Testis (tissue), 3 donors: ENCODE data around the gene SUV39H1. TPM values are rescaled to one million over a fixed set of nuclear protein-coding genes. Genes with fewer than 3 reads are reported as not detected.

Experiments used
- DNase-seq: peaks from one replicate; pipeline ENCODE4 v3.0.0-alpha.2; 2019
- H3K27ac ChIP-seq, 2 donors: fragments of 200-600 bp; sonication (generic); one replicate each; pipeline ENCODE4 v1.5.1; 2019
- H3K27me3 ChIP-seq: fragments of 200-600 bp; sonication (generic); one replicate; pipeline ENCODE4 v1.5.1; 2019
- H3K36me3 ChIP-seq: fragments of 200-600 bp; sonication (generic); one replicate; pipeline ENCODE4 v1.5.1; 2017; ENCODE audit warnings: low read depth; ENCODE audit errors: missing control alignments
- H3K4me1 ChIP-seq: fragments of 200-600 bp; sonication (generic); one replicate; pipeline ENCODE4 v1.5.1; 2019
- H3K4me3 ChIP-seq, 2 donors: fragments of 200-600 bp; sonication (generic); one replicate each; pipeline ENCODE4 v1.5.1; 2017 to 2019
- H3K9me3 ChIP-seq: fragments of 200-600 bp; sonication (generic); one replicate; pipeline ENCODE4 v1.5.1; 2017
- POLR2A ChIP-seq: fragments of 450-650 bp; IDR thresholded peaks from one replicate; pipeline ENCODE4 v1.6.1; 2017; ENCODE audit warnings: antibody characterized with exemption, mild to moderate bottlenecking, moderate library complexity
- WGBS, 2 donors: methylation state at CpG; one replicate each; pipeline ENCODE4 v1.1.5; 2018; 5-methylcytosine and 5-hydroxymethylcytosine counted together
- intact Hi-C: fragments of 100-400 bp; cut with DNase I; formaldehyde crosslinking; loops from one replicate; pipeline ENCODE4 v1.15.1; 2023; ENCODE audit warnings: low total_unique reads
- polyA plus RNA-seq: library from polyadenylated mRNA; stranded (reverse); fragments of 350-450 nt; fragmentation: Illumina TruSeq; extraction: RNeasy Lipid Tissue Mini Kit (QIAGEN cat#74804); gene quantifications from one replicate; pipeline ENCODE4 v1.2.3, GENCODE V29; 2014; ENCODE audit warnings: low read depth, low replicate concordance; ENCODE audit not compliant: insufficient read depth
- total RNA-seq, 2 donors: library from RNA; depleted of rRNA; stranded (reverse); fragments of >200 nt; gene quantifications; one replicate each; pipeline ENCODE4 v1.2.3, GENCODE V29; 2016
- TF ChIP-seq, protein P1 (sequence below), 3 experiments: fragments of 450-650 bp in 2 of 3; fragments of 200-600 bp in 1 of 3; sonication (generic) in 1 of 3; IDR thresholded peaks; one replicate each; pipeline ENCODE4 v1.5.1; 2016 to 2019; ENCODE audit warnings: antibody characterized with exemption in 3 of 3, mild to moderate bottlenecking in 2 of 3, moderate library complexity in 1 of 3

SUV39H1 gene
- total and polyA plus RNA-seq, 3 donors from 2014 or later, result 10.3 to 16.7 (median 16.5) TPM

GRCh38 chrX:48736303-48736702 lies 39.8 kb downstream of the SUV39H1 start:
- Histone ChIP-seq H3K4me3 (no peak overlapping the region), H3K9me3 (no peaks in the 10 kb centered on the region), H3K36me3 (no peaks in the 10 kb centered on the region), H3K27me3 (no peaks in the 10 kb centered on the region), H3K4me1 (no peaks in the 10 kb centered on the region), H3K27ac (no peak overlapping the region)
- intact Hi-C loops, result no loop called here
- no peak for TF ChIP-seq POLR2A
- TF ChIP-seq, protein P1, sequence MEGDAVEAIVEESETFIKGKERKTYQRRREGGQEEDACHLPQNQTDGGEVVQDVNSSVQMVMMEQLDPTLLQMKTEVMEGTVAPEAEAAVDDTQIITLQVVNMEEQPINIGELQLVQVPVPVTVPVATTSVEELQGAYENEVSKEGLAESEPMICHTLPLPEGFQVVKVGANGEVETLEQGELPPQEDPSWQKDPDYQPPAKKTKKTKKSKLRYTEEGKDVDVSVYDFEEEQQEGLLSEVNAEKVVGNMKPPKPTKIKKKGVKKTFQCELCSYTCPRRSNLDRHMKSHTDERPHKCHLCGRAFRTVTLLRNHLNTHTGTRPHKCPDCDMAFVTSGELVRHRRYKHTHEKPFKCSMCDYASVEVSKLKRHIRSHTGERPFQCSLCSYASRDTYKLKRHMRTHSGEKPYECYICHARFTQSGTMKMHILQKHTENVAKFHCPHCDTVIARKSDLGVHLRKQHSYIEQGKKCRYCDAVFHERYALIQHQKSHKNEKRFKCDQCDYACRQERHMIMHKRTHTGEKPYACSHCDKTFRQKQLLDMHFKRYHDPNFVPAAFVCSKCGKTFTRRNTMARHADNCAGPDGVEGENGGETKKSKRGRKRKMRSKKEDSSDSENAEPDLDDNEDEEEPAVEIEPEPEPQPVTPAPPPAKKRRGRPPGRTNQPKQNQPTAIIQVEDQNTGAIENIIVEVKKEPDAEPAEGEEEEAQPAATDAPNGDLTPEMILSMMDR (IDR thresholded peaks at IDR 0.05), result no peak
- 60 to 69% methylated on average over 1 of the region's 1 CpG for WGBS, 2 donors
- no peak for DNase-seq

DNA sequence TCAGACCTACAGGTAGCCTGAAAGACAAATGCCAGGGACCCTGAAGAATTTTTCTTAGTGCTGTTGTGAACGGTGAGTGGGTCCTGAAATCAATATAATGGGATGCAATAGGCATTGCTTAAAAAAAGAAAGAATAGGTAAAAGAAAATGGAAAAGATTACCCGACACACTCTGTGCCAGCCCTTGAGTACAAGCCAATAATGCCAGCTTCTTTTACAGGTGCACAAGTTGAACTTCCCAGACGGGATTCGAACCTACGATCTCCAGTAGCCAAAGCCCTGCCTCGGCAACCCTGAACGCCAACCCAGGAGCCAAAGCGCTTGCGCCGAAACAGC lies 40.3 kb downstream of the SUV39H1 start:
- no peaks in the 10 kb centered on the region for H3K27me3 ChIP-seq
- peak overlapping the region in 1 of 2 donors; percentile 86 for H3K27ac ChIP-seq
- H3K36me3 ChIP-seq, result no peaks in the 10 kb centered on the region
- intact Hi-C loops, result no loop called here
- no peaks in the 10 kb centered on the region for H3K9me3 ChIP-seq
- 3 to 4% methylated on average over 5 to 10 of the region's 10 CpGs for WGBS, 2 donors
- peak overlapping the region; percentile 57 to 73 for H3K4me3 ChIP-seq
- TF ChIP-seq, protein P1 (IDR thresholded peaks at IDR 0.05), result no peak
- TF ChIP-seq POLR2A, result no peak
- no peak for DNase-seq
- no peaks in the 10 kb centered on the region for H3K4me1 ChIP-seq

GRCh38 chrX:48737213-48737938 lies 40.8 kb downstream of the SUV39H1 start:
- no peaks in the 10 kb centered on the region for H3K36me3 ChIP-seq
- peak overlapping the region; percentile 83 to 86 for H3K27ac ChIP-seq
- intact Hi-C loops, result no loop called here
- no peaks in the 10 kb centered on the region for H3K9me3 ChIP-seq
- no peaks in the 10 kb centered on the region for H3K4me1 ChIP-seq
- H3K4me3 ChIP-seq, result peak overlapping the region; percentile 57 to 73
- DNase-seq, result peak; percentile 94
- TF ChIP-seq, protein P1 (IDR thresholded peaks at IDR 0.05), result no peak
- TF ChIP-seq POLR2A, result no peak
- H3K27me3 ChIP-seq, result no peaks in the 10 kb centered on the region
- 0% methylated on average over 9 to 41 of the region's 48 CpGs for WGBS, 2 donors

- no peak for TF ChIP-seq POLR2A
- TF ChIP-seq, protein P1 (IDR thresholded peaks at IDR 0.05), result no peak
- H3K4me1 ChIP-seq, result no peaks in the 10 kb centered on the region
- H3K27ac ChIP-seq, result peak overlapping the region; percentile 83 to 86
- intact Hi-C loops, result no loop called here
- peak overlapping the region; percentile 57 to 73 for H3K4me3 ChIP-seq
- WGBS, 2 donors, result 24 to 28% methylated on average over 6 to 7 of the region's 7 CpGs
- DNase-seq, result no peak
- H3K9me3 ChIP-seq, result no peaks in the 10 kb centered on the region
- no peaks in the 10 kb centered on the region for H3K36me3 ChIP-seq
- no peaks in the 10 kb centered on the region for H3K27me3 ChIP-seq
Observed at GRCh38 chrX:48737940-48738339, 41.4 kb downstream of the SUV39H1 start.

DNA sequence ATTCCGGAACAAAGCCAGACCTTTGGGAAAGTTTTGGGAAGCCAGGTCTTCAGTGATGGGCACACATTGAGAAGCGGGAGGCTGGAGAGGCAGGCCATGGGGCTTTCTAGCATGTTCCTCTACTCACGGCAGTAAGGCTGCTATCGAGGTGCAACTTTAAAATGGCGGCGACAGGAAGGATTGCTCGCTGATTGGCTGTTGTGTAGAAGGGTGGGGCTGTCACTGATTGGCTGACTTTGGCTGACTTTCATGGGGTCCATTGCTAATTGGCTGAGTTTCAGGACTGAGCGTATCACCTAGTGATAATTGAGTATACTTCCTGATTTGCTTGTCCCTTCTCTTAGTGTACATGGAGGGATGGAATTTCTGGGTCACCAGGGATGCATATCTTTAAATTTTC lies 45.3 kb downstream of the SUV39H1 start:
- Histone ChIP-seq H3K36me3 (no peaks in the 10 kb centered on the region), H3K9me3 (no peaks in the 10 kb centered on the region), H3K4me1 (no peaks in the 10 kb centered on the region), H3K4me3 (no peak overlapping the region), H3K27ac (no peak overlapping the region), H3K27me3 (no peaks in the 10 kb centered on the region)
- TF ChIP-seq, protein P1 (IDR thresholded peaks at IDR 0.05), result no peak
- TF ChIP-seq POLR2A, result no peak
- peak; percentile 69 for DNase-seq
- intact Hi-C loops, result no loop called here
- 81 to 96% methylated on average over 5 to 8 of the region's 8 CpGs for WGBS, 2 donors
